Panc1 (cell line): ENCODE measurements around the gene PCNX2. TPM values are rescaled to one million over a fixed set of nuclear protein-coding genes. Genes with fewer than 3 reads are reported as not detected.
A peak's percentile ranks its signal among the peaks of the same experiment; 100 is the strongest.

ENCODE experiments used
- ATAC-seq: fragments of 200-7000 bp; cut with Tn5 transposase; 2 replicates; pipeline ENCODE4 v1.9.1; 2020; ENCODE audit warnings: mild to moderate bottlenecking, moderate library complexity
- BruUV-seq: library from RNA; stranded (reverse); fragments of 400-500 nt; replicated peaks from 2 replicates; lab custom pipeline; 2021; lab: Mats Ljungman, UMichigan
- CTCF ChIA-PET: fragments of 300-600 bp; sonication (Branson Sonifier 250); formaldehyde crosslinking; loops from one replicate; lab custom pipeline; 2022; ENCODE audit warnings: antibody characterized with exemption; lab: Charles Lee
- POLR2A ChIA-PET: fragments of 300-600 bp; sonication (Branson Sonifier 250); formaldehyde crosslinking; loops from one replicate; lab custom pipeline; 2022; ENCODE audit warnings: antibody characterized with exemption; lab: Charles Lee
- DNase-seq: peaks from one replicate; pipeline ENCODE4 v3.0.0-alpha.2; 2010; ENCODE audit warnings: low read depth, low spot score
- H3K27ac ChIP-seq: 2 replicates; pipeline ENCODE4 v1.5.1; 2011; ENCODE audit warnings: mild to moderate bottlenecking, low read length, inconsistent platforms
- H3K27me3 ChIP-seq: fragments of 200-500 bp; sonication (Bioruptor generic); 2 replicates; pipeline ENCODE4 v1.6.0; 2014; ENCODE audit warnings: low read length, inconsistent platforms; ENCODE audit not compliant: control insufficient read depth, insufficient read depth
- H3K36me3 ChIP-seq: fragments of 200-500 bp; sonication (Bioruptor generic); 2 replicates; pipeline ENCODE4 v1.5.1; 2014; ENCODE audit warnings: inconsistent platforms, mild to moderate bottlenecking, low read length, moderate library complexity; ENCODE audit not compliant: control insufficient read depth, insufficient read depth
- H3K4me1 ChIP-seq: 2 replicates; pipeline ENCODE4 v1.5.1; 2011; ENCODE audit warnings: inconsistent platforms, mild to moderate bottlenecking, low read length, moderate library complexity; ENCODE audit not compliant: control insufficient read depth, insufficient read depth
- H3K4me3 ChIP-seq, 2 experiments: 2 replicates each; pipeline ENCODE4 v1.5.1; 2011 to 2012; ENCODE audit warnings: low read depth in 2 of 2, low read length in 2 of 2, mild to moderate bottlenecking in 2 of 2, inconsistent platforms in 1 of 2, moderate library complexity in 1 of 2
- H3K9me3 ChIP-seq: fragments of 200-500 bp; sonication (Bioruptor generic); 2 replicates; pipeline ENCODE4 v1.5.1; 2014; ENCODE audit warnings: low read depth, mild to moderate bottlenecking, inconsistent platforms, low read length, moderate library complexity; ENCODE audit not compliant: control insufficient read depth, insufficient read depth
- CTCF ChIP-seq: fragments of 450-650 bp; IDR thresholded peaks from 2 replicates; pipeline ENCODE4 v1.5.1; 2017; ENCODE audit warnings: mild to moderate bottlenecking
- POLR2AphosphoS5 ChIP-seq: IDR thresholded peaks from 2 replicates; pipeline ENCODE4 v1.6.1; 2012; ENCODE audit warnings: mild to moderate bottlenecking, low read depth, low read length, moderate library complexity
- SIN3A ChIP-seq: IDR thresholded peaks from 2 replicates; pipeline ENCODE4 v1.6.1; 2012; ENCODE audit warnings: low read depth, mild to moderate bottlenecking, low read length, moderate library complexity, borderline replicate concordance; ENCODE audit not compliant: insufficient read depth
- TCF7L2 ChIP-seq: IDR thresholded peaks from 2 replicates; pipeline ENCODE4 v1.6.1; 2011; ENCODE audit warnings: mild to moderate bottlenecking, low read depth, low read length, inconsistent platforms
- in situ Hi-C: cut with HindIII; loops from 2 replicates; pipeline ENCODE4 v1.10.0; 2016; ENCODE audit warnings: low sequenced_read_pairs, low pct_unique_long_range_greater_than_20kb
- intact Hi-C: fragments of 100-400 bp; cut with micrococcal nuclease; formaldehyde crosslinking; loops from one replicate; pipeline ENCODE4 v1.10.0; 2022; ENCODE audit not compliant: unreplicated experiment
- total RNA-seq: library from RNA; stranded (reverse); gene quantifications from one replicate; pipeline ENCODE4 v1.2.1, GENCODE V29; 2021; ENCODE audit not compliant: unreplicated experiment
- TF ChIP-seq, protein P1 (sequence below), 2 experiments: IDR thresholded peaks; 2 replicates each; pipeline ENCODE4 v1.6.1; 2011 to 2012; ENCODE audit warnings: low read depth in 2 of 2, control low read depth in 1 of 2, low read length in 1 of 2, mild to moderate bottlenecking in 1 of 2, moderate library complexity in 1 of 2; ENCODE audit not compliant: insufficient read depth in 1 of 2

PCNX2 gene
- total RNA-seq, 1 experiment from 2014 or later = 2.6 TPM

- no peak for TF ChIP-seq POLR2AphosphoS5
- TF ChIP-seq, protein P1, sequence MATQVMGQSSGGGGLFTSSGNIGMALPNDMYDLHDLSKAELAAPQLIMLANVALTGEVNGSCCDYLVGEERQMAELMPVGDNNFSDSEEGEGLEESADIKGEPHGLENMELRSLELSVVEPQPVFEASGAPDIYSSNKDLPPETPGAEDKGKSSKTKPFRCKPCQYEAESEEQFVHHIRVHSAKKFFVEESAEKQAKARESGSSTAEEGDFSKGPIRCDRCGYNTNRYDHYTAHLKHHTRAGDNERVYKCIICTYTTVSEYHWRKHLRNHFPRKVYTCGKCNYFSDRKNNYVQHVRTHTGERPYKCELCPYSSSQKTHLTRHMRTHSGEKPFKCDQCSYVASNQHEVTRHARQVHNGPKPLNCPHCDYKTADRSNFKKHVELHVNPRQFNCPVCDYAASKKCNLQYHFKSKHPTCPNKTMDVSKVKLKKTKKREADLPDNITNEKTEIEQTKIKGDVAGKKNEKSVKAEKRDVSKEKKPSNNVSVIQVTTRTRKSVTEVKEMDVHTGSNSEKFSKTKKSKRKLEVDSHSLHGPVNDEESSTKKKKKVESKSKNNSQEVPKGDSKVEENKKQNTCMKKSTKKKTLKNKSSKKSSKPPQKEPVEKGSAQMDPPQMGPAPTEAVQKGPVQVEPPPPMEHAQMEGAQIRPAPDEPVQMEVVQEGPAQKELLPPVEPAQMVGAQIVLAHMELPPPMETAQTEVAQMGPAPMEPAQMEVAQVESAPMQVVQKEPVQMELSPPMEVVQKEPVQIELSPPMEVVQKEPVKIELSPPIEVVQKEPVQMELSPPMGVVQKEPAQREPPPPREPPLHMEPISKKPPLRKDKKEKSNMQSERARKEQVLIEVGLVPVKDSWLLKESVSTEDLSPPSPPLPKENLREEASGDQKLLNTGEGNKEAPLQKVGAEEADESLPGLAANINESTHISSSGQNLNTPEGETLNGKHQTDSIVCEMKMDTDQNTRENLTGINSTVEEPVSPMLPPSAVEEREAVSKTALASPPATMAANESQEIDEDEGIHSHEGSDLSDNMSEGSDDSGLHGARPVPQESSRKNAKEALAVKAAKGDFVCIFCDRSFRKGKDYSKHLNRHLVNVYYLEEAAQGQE (IDR thresholded peaks at IDR 0.05; ENCODE audit: insufficient read depth in 1 of 2, low read depth in 2 of 2, low read length in 1 of 2) = no peak
- no peak for TF ChIP-seq SIN3A
- TF ChIP-seq CTCF = no peak
- no peak for TF ChIP-seq TCF7L2
- H3K4me3 ChIP-seq = peak overlapping the region; percentile 81 to 95
- BruUV-seq = no TSS peak
- intact Hi-C loops = no loop called here
- ChIA-PET POLR2A (no interaction called here), CTCF (no interaction called here)
- H3K27me3 ChIP-seq = no peaks in the 10 kb centered on the region
- DNase-seq = no peak
- peak overlapping the region; percentile 40; the same call in 1 of the 2 replicates for H3K27ac ChIP-seq
- H3K9me3 ChIP-seq = no peaks in the 10 kb centered on the region
- ATAC-seq = no peak
- peaks cover 13% of the 10 kb centered on the region for H3K4me1 ChIP-seq
- in situ Hi-C loops = no loop called here
- H3K36me3 ChIP-seq = peaks cover 3% of the 10 kb centered on the region
Measured at GRCh38 chr1:232951605-232952004, 343.9 kb downstream of the PCNX2 start.

DNA sequence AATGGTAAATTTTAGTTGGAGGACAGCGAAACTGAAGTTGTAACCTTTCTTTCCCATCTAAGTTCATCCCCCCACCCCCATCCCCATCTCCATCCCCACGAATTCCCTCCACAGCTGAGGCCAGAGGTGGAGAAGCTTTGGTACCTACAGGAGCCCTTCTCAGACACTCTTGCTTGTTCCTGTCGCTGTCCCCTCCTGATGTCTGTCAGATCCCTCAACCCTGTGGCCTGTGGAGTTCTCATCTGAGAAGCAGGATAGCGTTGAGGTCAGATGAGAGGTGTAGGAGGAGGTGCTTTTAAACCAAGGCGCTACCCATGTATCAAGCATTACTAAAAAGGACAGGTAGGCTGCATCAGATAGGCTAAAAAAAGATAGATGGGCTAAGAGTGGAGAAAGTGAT, 344.3 kb downstream of the PCNX2 start:
- BruUV-seq = no TSS peak
- intact Hi-C loops = no loop called here
- Histone ChIP-seq H3K36me3 (peaks cover 3% of the 10 kb centered on the region), H3K4me1 (peaks cover 13% of the 10 kb centered on the region), H3K9me3 (no peaks in the 10 kb centered on the region), H3K27ac (peak overlapping the region; percentile 96), H3K27me3 (no peaks in the 10 kb centered on the region), H3K4me3 (peak overlapping the region; percentile 81 to 95)
- ChIA-PET POLR2A (no interaction called here), CTCF (no interaction called here)
- ATAC-seq (peak; percentile 32; the same call in 1 of the 2 replicates), DNase-seq (no peak)
- TF ChIP-seq CTCF = no peak
- TF ChIP-seq, protein P1 (IDR thresholded peaks at IDR 0.05; ENCODE audit: insufficient read depth in 1 of 2, low read depth in 2 of 2, low read length in 1 of 2) = peak; percentile 34 to 45; a peak in 2 of 4 replicates
- in situ Hi-C loops = no loop called here
